Effector memory CD4-positive, alpha-beta T cell (primary cell): ENCODE results near the gene TBC1D8.

Source experiments
- DNase-seq, 3 donors: peaks; one replicate each; pipeline ENCODE4 v3.0.0-alpha.2; 2020
- H3K27ac ChIP-seq: 2 replicates; pipeline ENCODE4 v1.7.0; 2013; ENCODE audit warnings: mild to moderate bottlenecking, low read length, moderate library complexity; ENCODE audit not compliant: insufficient read depth, poor library complexity, severe bottlenecking
- H3K27me3 ChIP-seq: replicated peaks from 2 replicates; pipeline ENCODE4 v1.7.0; 2013; ENCODE audit warnings: mild to moderate bottlenecking, low read length; ENCODE audit not compliant: insufficient read depth, control insufficient read depth, poor library complexity, severe bottlenecking
- H3K36me3 ChIP-seq: 2 replicates; pipeline ENCODE4 v1.7.0; 2013; ENCODE audit warnings: mild to moderate bottlenecking, low read length, moderate library complexity; ENCODE audit not compliant: control insufficient read depth, insufficient read depth
- H3K4me1 ChIP-seq: 2 replicates; pipeline ENCODE4 v1.7.0; 2013; ENCODE audit warnings: low read length, mild to moderate bottlenecking; ENCODE audit not compliant: control insufficient read depth, insufficient read depth, poor library complexity, severe bottlenecking
- H3K4me3 ChIP-seq: 2 replicates; pipeline ENCODE4 v1.7.0; 2013; ENCODE audit warnings: low read length, low read depth, mild to moderate bottlenecking; ENCODE audit not compliant: insufficient read depth, poor library complexity, severe bottlenecking
- H3K9me3 ChIP-seq: 2 replicates; pipeline ENCODE4 v1.7.0; 2013; ENCODE audit warnings: mild to moderate bottlenecking, low read length, moderate library complexity; ENCODE audit not compliant: control insufficient read depth

The TBC1D8 gene

DNA sequence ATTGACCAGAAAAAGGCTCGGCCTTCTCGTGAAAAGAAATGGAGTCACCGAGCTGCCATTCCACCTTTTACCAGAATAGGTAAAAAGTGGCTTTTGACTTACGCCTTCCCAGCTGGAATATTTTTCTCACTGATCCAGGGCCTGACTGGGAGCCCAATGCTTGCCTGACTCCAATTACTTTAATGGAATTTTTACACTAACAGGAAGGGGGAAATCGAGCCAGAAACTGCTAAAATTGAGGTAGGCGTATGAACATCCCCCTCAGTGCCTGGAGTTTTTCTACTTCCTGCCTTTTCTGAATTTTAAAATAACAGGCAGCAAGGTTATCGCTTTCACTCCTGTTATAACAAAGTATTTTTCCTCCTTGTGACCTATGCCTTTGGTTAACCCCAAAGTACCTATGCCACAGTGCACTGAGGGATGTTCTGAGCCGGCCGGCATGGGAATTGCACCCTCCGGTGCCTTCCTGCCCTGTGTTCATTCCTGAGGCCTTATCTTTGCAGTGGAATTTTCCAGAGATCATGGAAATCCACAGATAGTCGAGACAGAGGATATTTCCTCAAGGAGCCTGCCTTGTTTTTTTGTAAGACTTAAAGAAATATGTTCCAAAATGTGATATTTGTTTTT is 167.4 kb downstream of the TBC1D8 start:
- Histone ChIP-seq H3K27ac (no peak overlapping the region), H3K4me1 (no peaks in the 10 kb centered on the region), H3K4me3 (no peak overlapping the region), H3K27me3 (no peaks in the 10 kb centered on the region), H3K36me3 (no peaks in the 10 kb centered on the region), H3K9me3 (no peaks in the 10 kb centered on the region)
- DNase-seq, result no peak

DNA sequence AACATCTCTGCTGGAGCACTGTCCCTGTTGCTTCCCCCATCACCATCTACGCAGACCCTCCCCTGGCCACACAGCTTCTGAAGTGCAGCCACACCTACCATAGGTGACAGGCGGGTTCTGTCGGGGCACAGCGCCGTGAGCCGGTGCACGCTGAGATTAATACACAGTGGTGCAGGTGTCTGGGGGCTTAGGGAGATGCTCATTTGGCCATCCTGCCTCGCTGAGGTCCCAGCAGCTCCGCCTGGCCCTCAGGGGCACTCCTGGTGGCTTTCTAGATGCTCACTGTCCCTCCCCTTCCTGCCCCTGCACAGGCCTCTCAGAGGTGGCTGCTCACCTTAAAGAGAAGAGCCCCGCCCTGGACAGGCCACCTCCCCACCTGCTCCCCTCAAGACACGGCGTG is 168.0 kb downstream of the TBC1D8 start:
- Histone ChIP-seq H3K4me3 (no peak overlapping the region), H3K27me3 (no peaks in the 10 kb centered on the region), H3K27ac (no peak overlapping the region), H3K36me3 (no peaks in the 10 kb centered on the region), H3K9me3 (no peaks in the 10 kb centered on the region), H3K4me1 (no peaks in the 10 kb centered on the region)
- DNase-seq, result no peak

DNA sequence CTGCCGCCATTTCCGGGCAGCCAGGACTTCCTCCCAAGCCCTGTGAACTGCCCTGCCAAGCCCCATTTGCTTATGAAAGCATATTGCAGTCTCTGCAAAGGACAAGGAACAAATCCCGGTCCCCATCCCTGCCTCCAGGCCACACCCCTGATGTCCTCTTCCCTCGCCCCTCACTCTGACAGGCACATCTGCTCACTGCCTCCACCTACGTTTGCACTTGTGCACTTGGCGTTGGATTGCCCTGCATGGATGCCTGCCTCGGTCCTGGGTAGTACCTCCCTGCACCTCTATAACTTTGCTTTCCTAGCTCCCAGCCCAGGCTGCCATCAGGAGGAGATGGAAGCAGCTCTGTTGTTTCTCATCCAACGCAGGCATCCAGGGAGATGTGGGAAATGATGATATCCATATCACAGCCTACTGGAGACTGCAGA is 168.7 kb downstream of the TBC1D8 start:
- Histone ChIP-seq H3K9me3 (no peaks in the 10 kb centered on the region), H3K27ac (no peak overlapping the region), H3K36me3 (no peaks in the 10 kb centered on the region), H3K4me3 (no peak overlapping the region), H3K4me1 (no peaks in the 10 kb centered on the region), H3K27me3 (no peaks in the 10 kb centered on the region)
- no peak for DNase-seq

DNA sequence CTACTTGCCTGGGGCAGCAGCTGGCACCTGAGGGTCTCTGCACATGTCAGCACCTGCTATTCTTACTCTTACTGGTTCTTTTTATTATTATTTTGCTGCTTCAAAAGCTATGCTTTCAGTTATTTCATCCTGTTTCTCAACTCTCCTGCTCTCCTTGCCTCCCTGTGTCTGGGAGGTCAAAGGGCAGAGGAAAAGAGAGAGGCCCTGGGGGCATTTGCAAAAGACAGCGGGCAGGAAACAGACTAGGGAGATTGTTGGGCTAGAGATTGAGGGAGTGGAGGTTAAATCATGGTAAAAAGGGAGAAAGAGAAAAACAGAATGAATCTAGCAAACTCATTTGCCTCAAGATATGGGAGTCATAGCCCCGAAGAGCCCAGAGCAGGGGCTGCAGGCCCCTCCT is 170.2 kb downstream of the TBC1D8 start:
- Histone ChIP-seq H3K27me3 (no peaks in the 10 kb centered on the region), H3K36me3 (no peaks in the 10 kb centered on the region), H3K9me3 (no peaks in the 10 kb centered on the region), H3K4me1 (no peaks in the 10 kb centered on the region), H3K4me3 (no peak overlapping the region), H3K27ac (no peak overlapping the region)
- no peak for DNase-seq

DNA sequence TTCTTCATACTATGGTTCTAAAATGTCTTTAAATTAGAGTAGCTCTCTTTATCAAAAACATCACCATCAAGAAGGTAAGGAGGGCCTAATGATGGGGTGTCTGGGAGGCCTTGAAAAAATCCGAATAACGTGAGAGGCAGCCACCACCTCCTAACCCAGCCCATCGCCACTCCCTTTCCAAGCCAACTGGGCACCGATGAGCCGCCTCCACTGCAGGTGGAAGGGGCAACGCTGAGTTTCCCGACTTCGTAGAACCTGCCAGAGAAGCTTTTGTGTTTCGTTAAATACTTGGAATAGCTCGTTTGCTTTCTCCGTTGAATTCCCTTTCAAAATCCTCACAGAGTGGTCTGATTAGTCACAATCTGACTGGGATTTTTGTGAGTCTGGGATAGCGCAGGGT is 171.1 kb downstream of the TBC1D8 start:
- no peak overlapping the region for H3K4me3 ChIP-seq
- H3K27ac ChIP-seq, result no peak overlapping the region
- DNase-seq, result no peak
- H3K27me3 ChIP-seq, result no peaks in the 10 kb centered on the region
- H3K36me3 ChIP-seq, result no peaks in the 10 kb centered on the region
- no peaks in the 10 kb centered on the region for H3K4me1 ChIP-seq
- no peaks in the 10 kb centered on the region for H3K9me3 ChIP-seq

DNA sequence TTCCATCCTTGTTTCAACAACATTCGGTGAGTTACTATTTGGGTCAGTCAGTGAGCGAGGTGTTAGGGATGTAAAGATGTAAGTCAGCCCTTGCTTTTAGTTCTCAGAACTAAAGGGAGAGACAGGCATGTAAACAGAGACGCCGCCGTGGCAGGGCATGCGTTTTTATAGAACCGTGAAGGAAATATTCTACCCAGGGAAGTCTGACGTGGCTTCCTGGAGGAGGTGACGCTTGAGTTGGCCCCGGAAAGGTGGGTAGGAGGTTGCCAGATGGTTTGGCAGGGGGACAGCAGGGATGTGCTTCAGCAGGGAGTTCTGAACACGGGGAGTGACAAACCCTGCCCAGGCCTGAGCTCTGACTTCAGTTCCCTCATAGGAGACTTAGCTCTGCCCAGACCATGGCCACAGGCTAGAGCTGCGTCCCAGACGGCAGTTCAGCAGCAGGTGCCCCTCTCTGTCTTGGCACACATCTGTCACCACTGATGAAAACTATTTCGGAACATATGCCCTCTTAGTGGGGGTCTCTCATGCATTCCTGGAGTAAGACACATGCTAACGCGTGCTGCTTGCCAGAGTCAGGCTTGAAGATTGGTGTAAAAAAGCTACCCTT is 172.5 kb downstream of the TBC1D8 start:
- no peaks in the 10 kb centered on the region for H3K36me3 ChIP-seq

DNA sequence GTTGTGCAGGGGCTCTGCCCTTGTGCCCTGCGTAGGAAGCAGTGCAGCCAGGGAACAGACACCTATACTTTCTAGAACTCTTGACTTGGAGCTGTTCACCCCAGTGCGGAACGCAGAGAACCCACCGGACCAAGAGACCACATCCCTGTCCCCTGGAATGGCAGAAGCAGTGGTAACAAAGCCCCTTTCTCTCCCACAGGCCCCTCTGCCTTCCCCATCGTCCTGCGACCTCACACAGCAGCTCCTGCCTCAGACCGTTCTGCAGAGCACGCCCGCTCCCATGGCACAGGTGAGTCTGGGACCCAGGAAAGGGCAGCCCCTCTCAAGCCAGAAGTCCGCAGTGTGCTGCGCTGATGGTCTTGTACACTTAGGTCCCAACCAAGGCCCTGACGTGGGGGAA is 173.7 kb downstream of the TBC1D8 start:
- no peak overlapping the region for H3K27ac ChIP-seq
- H3K4me1 ChIP-seq, result no peaks in the 10 kb centered on the region
- no peaks in the 10 kb centered on the region for H3K27me3 ChIP-seq
- H3K36me3 ChIP-seq, result no peaks in the 10 kb centered on the region
- DNase-seq, result no peak
- H3K4me3 ChIP-seq, result no peak overlapping the region
- H3K9me3 ChIP-seq, result no peaks in the 10 kb centered on the region

More for the DNA sequence above, 172.5 kb downstream of the TBC1D8 start:
- H3K9me3 ChIP-seq, result no peaks in the 10 kb centered on the region
- no peaks in the 10 kb centered on the region for H3K4me1 ChIP-seq
- DNase-seq, result no peak
- H3K27me3 ChIP-seq, result no peaks in the 10 kb centered on the region
- no peak overlapping the region for H3K27ac ChIP-seq
- no peak overlapping the region for H3K4me3 ChIP-seq

DNA sequence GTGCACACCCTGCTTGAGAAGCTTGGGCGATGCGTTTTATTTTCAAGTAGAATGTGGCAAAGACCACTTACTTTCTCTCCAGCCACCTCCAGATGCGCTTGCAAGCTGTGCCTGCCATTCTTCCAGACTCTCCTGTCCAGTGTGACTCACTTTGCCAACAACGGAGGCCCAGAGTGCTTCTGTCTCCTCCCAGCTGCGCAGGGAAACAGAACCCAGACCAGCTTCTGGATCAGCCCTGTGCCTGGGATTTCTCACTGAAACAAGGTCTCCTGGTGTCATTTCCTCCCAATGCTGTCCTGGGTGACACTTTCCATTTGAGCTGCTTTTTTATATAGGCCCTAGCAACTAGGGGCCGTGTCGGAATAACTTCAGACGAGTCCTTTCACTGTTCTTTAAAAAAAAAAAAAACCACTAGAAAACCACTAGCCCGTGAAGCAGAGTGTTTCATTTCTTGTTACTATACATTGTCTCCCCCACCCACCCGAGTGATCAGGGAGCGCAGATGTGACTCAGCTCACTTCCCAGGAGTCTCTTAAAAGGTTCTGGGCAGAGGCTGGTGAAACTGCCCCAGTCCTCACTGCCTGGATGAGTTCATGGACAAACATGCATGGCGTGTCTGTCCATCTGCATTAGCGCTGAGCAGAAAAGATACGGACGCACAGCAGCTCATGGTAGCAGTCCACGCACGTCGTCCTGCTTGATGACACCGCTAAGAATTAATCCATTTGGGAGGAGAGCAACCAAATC is 174.4 kb downstream of the TBC1D8 start:
- no peak overlapping the region for H3K4me3 ChIP-seq
- H3K27me3 ChIP-seq, result no peaks in the 10 kb centered on the region
- DNase-seq, result no peak
- no peaks in the 10 kb centered on the region for H3K4me1 ChIP-seq
- H3K9me3 ChIP-seq, result no peaks in the 10 kb centered on the region
- no peaks in the 10 kb centered on the region for H3K36me3 ChIP-seq
- no peak overlapping the region for H3K27ac ChIP-seq

DNA sequence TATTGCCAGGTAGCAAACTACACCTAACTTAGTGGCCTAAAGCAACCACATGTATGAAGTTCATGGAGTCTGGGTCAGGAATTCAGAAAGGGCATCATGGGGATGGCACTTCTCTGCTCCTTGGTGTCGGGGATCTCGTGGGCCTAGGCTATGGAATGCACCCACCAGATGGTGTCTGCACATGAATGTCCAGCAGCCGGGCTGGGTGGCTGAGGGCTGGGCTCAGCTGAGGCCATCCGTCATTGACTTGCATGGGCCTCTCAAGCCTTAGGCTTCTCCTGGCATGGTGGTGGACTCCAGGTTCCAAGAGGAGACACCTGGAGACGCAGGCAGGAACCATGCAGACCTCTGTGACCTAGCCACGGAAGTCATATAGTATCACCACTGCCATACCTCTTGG is 175.1 kb downstream of the TBC1D8 start:
- no peaks in the 10 kb centered on the region for H3K36me3 ChIP-seq
- no peak overlapping the region for H3K27ac ChIP-seq
- DNase-seq, result no peak
- H3K9me3 ChIP-seq, result no peaks in the 10 kb centered on the region
- H3K4me1 ChIP-seq, result no peaks in the 10 kb centered on the region
- H3K27me3 ChIP-seq, result no peaks in the 10 kb centered on the region
- H3K4me3 ChIP-seq, result no peak overlapping the region

DNA sequence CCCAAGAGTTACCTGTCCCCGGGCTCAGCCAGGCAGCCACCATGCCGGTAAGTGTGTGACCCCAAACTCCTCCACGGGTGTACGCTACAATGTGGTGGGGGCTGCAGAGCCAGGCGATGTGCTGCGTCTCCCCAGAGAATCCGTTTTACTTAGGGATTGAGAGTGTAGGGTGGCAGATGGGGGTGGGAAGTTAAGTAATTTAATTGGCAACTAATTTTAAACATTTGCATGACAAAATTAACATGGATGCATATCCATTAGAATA is 175.7 kb downstream of the TBC1D8 start:
- H3K36me3 ChIP-seq, result no peaks in the 10 kb centered on the region
- H3K4me3 ChIP-seq, result no peak overlapping the region
- no peaks in the 10 kb centered on the region for H3K4me1 ChIP-seq
- no peak overlapping the region for H3K27ac ChIP-seq
- H3K27me3 ChIP-seq, result no peaks in the 10 kb centered on the region
- H3K9me3 ChIP-seq, result no peaks in the 10 kb centered on the region
- no peak for DNase-seq
